Esophagus (tissue), 2 donors: ENCODE measurements around the gene AGAP1. TPM values are rescaled to one million over a fixed set of nuclear protein-coding genes. Genes with fewer than 3 reads are reported as not detected.

Experiments
- H3K27ac ChIP-seq, 2 donors: one replicate each; pipeline ENCODE4 v1.5.1; 2013; ENCODE audit warnings: low read depth in 2 of 2, mild to moderate bottlenecking in 2 of 2, inconsistent platforms in 1 of 2, low read length in 1 of 2, moderate library complexity in 1 of 2
- H3K27me3 ChIP-seq, 2 donors: one replicate each; pipeline ENCODE4 v1.6.1; 2013; ENCODE audit warnings: low read length in 2 of 2, control low read depth in 1 of 2, mild to moderate bottlenecking in 1 of 2; ENCODE audit not compliant: insufficient read depth in 2 of 2, control insufficient read depth in 1 of 2
- H3K36me3 ChIP-seq, 2 donors: one replicate each; pipeline ENCODE4 v1.6.1; 2013; ENCODE audit warnings: low read length in 1 of 2; ENCODE audit not compliant: control insufficient read depth in 2 of 2, insufficient read depth in 2 of 2
- H3K4me1 ChIP-seq, 2 donors: one replicate each; pipeline ENCODE4 v1.6.1; 2013; ENCODE audit warnings: low read length in 1 of 2; ENCODE audit not compliant: control insufficient read depth in 2 of 2, insufficient read depth in 2 of 2
- H3K4me3 ChIP-seq, 2 donors: one replicate each; pipeline ENCODE4 v1.5.1; 2013; ENCODE audit warnings: low read length in 2 of 2, mild to moderate bottlenecking in 2 of 2, low read depth in 1 of 2, moderate library complexity in 1 of 2
- H3K9me3 ChIP-seq, 2 donors: one replicate each; pipeline ENCODE4 v1.6.1; 2013; ENCODE audit warnings: mild to moderate bottlenecking in 2 of 2, low read depth in 1 of 2, low read length in 1 of 2, moderate library complexity in 1 of 2; ENCODE audit not compliant: control insufficient read depth in 2 of 2, insufficient read depth in 1 of 2
- WGBS, 2 donors: extraction: QIAGEN DNeasy Blood & Tissue Kit; methylation state at CpG; one replicate each; pipeline ENCODE4 v1.1.7; 2013; 5-methylcytosine and 5-hydroxymethylcytosine counted together
- polyA plus RNA-seq, 2 donors: library from polyadenylated mRNA; stranded (reverse); fragments of 200-250 nt; gene quantifications; one replicate each; pipeline ENCODE4 v1.2.3, GENCODE V29; 2013
- donor health status: healthy with polysubstance abuse.
- donor health status: Bipolar disorder and iron deficiency.

Gene AGAP1
- polyA plus RNA-seq, 2 donors = 4.9 TPM

DNA sequence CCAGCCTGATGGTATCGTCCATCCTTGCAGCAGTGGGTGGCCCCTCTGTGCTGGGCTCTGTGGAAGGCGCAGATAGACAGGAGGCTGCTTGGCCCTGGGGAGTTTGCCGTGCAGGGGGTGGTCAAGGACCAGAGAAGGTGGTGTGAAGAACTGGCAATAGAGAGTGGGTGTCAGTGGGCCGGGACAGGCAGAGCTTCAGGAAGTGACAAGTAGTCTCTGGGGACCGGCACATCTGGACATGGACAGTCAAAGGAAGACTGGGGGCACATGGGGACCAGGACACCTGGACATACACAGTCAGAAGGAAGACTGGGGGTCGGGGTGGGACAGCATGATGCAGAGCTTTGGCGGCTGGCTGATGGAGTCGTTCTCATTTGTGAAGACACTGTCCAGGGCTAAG lies 335.9 kb downstream of the AGAP1 start:
- Histone ChIP-seq H3K36me3 (no peaks in the 10 kb centered on the region), H3K27ac (no peak overlapping the region), H3K9me3 (no peaks in the 10 kb centered on the region), H3K4me1 (no peaks in the 10 kb centered on the region), H3K4me3 (no peak overlapping the region), H3K27me3 (no peaks in the 10 kb centered on the region)
- 89 to 92% methylated on average over 8 of the region's 8 CpGs for WGBS, 2 donors

DNA sequence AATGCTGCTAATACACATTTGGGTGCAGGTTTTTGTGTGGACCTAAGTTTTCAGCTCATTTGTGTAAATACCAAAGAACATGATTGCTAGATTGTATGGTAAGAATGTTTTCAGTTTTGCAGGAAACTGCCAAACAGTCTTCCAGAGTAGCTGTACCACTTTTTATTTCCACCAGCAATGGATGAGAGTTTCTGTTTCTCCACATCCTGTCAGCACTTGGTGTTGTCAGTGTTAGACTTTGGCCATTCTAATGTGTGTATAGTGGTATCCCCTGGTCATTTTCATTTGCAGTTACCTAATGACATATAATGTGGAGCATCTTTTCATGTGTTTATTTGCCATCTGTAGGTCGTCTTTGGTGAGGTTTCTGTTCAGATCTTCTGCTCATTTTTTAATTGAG lies 337.9 kb downstream of the AGAP1 start:
- Histone ChIP-seq H3K4me1 (peaks cover 0 to 3% of the 10 kb centered on the region in 2 donors), H3K27ac (no peak overlapping the region), H3K27me3 (no peaks in the 10 kb centered on the region), H3K4me3 (no peak overlapping the region), H3K36me3 (no peaks in the 10 kb centered on the region), H3K9me3 (no peaks in the 10 kb centered on the region)
- 84 to 85% methylated on average over 1 of the region's 1 CpG for WGBS, 2 donors

DNA sequence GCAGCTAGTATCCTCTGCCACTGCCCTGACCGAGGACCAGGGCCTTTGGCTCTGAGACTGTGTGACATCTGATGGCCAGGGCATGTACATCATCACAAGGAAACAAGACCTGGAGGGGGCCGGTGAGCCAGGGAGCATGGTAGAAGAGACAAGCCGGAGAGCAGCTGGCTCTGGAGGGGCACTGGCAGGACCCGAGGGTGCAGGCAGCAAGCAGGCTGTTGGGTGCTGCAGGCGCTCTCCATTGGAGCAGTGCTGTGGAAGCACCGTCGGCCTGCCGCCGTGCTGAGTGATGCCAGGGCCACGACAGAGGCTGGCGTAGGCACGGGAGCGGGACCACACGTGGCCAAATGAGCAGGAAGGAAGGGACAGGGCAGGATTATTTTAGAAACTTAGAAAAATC lies 339.1 kb downstream of the AGAP1 start:
- no peak overlapping the region for H3K4me3 ChIP-seq
- no peaks in the 10 kb centered on the region for H3K9me3 ChIP-seq
- H3K4me1 ChIP-seq = peaks cover 0 to 3% of the 10 kb centered on the region in 2 donors
- no peaks in the 10 kb centered on the region for H3K27me3 ChIP-seq
- no peak overlapping the region for H3K27ac ChIP-seq
- 93 to 95% methylated on average over 14 of the region's 14 CpGs for WGBS, 2 donors
- H3K36me3 ChIP-seq = no peaks in the 10 kb centered on the region

DNA sequence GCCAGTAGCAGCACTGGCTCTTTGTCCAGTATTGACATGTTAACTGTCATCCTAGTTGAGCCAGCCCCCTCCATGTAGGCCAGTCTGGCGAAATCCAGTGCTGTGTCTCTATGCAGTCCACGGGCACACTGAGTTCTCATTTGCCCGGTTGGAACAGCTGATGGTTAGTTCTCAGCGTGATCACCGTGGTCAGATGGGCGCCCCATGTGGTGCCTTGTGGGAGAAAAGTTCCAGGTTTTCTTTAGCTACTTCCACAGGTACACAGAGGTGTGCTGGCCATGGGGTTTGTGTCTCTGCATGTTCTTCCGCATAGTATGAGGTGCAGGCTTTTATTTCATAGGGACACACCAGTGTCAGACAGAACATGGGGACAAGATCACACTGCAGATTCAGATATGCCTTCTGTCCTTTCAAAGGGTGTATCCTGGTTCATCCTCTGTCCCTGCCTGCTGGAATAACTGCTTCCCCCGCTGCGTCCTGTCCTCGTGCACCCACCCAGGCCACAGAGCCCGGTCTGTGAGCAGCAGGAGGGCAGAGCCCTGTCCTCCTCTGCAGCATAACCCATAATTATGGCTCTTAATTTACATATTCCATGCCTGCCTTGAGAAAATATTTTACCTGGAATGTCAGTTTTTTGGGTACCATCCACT lies 340.3 kb downstream of the AGAP1 start:
- H3K4me1 ChIP-seq = peaks cover 0 to 3% of the 10 kb centered on the region in 2 donors
- no peaks in the 10 kb centered on the region for H3K9me3 ChIP-seq
- WGBS, 2 donors = 91 to 92% methylated on average over 11 of the region's 11 CpGs
- no peak overlapping the region for H3K27ac ChIP-seq
- no peaks in the 10 kb centered on the region for H3K27me3 ChIP-seq
- no peak overlapping the region for H3K4me3 ChIP-seq
- H3K36me3 ChIP-seq = no peaks in the 10 kb centered on the region

DNA sequence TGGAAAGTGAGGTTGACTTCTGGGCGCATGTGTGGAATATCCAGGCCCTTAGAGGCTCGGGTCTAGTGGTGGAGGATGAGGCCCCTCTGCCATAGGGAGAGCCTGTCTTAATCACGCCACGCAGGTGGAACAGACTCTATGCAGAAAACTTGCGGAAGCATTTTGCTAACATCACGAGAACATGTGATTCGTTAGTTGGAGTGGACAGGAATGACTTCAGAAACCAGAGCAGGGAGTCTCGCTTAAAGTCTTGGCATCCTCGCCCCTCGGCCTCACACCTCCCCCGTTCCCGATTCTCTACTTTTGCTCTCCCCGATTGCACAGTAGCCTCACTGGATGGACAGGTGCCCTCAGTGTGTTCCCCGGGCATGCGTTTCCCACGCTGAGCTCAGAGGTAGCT lies 340.9 kb downstream of the AGAP1 start:
- 95 to 96% methylated on average over 16 of the region's 16 CpGs for WGBS, 2 donors
- H3K36me3 ChIP-seq = no peaks in the 10 kb centered on the region

DNA sequence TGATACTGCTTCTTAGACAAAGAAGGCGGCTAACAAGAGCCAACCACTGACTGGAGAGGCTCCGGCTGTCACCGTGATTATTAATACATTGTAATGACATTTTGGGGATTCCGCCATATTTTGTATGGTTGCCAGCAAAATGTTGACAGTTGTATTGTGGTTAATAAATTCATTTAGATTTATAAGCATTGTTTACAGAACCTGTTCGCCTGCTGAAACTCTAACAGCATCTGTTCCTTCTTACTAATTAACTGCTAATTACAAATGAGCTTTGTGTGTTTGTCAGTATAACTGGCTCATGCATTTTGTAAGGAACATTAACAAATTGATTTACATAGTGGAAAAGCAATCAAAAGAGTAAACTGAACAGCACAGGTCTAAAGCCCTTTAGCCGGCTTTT lies 342.0 kb downstream of the AGAP1 start:
- H3K9me3 ChIP-seq = no peaks in the 10 kb centered on the region
- WGBS, 2 donors = 92 to 93% methylated on average over 6 of the region's 6 CpGs
- H3K27me3 ChIP-seq = no peaks in the 10 kb centered on the region
- H3K36me3 ChIP-seq = no peaks in the 10 kb centered on the region
- no peak overlapping the region for H3K4me3 ChIP-seq
- H3K4me1 ChIP-seq = peaks cover 0 to 3% of the 10 kb centered on the region in 2 donors
- H3K27ac ChIP-seq = no peak overlapping the region

More for the DNA sequence above, 340.9 kb downstream of the AGAP1 start:
- Histone ChIP-seq H3K4me1 (peaks cover 0 to 3% of the 10 kb centered on the region in 2 donors), H3K4me3 (no peak overlapping the region), H3K9me3 (no peaks in the 10 kb centered on the region), H3K27ac (no peak overlapping the region), H3K27me3 (no peaks in the 10 kb centered on the region)

DNA sequence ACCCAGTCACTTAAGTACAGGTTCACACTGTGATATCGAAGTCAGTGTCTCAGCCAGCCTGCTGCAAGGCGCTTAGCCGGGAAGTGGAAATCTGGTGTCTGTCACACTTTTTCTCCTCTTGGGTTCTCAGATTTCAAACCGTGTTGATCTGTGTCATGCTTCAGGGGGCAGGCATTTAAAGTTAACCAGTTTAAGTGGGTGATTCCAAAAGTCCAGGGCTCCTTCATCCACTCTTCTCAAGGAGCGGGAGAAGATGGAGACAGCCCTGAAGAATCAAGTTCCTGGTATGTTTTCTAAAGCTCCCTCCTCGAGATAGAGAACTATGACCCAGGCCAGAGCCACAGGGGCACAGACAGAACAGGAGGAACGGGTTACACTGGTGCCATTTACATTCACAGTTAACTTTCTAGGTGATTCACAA lies 342.7 kb downstream of the AGAP1 start:
- no peaks in the 10 kb centered on the region for H3K9me3 ChIP-seq
- H3K27me3 ChIP-seq = no peaks in the 10 kb centered on the region
- 74 to 77% methylated on average over 7 of the region's 7 CpGs for WGBS, 2 donors
- no peaks in the 10 kb centered on the region for H3K36me3 ChIP-seq
- H3K27ac ChIP-seq = no peak overlapping the region
- peaks cover 0 to 3% of the 10 kb centered on the region in 2 donors for H3K4me1 ChIP-seq
- no peak overlapping the region for H3K4me3 ChIP-seq

DNA sequence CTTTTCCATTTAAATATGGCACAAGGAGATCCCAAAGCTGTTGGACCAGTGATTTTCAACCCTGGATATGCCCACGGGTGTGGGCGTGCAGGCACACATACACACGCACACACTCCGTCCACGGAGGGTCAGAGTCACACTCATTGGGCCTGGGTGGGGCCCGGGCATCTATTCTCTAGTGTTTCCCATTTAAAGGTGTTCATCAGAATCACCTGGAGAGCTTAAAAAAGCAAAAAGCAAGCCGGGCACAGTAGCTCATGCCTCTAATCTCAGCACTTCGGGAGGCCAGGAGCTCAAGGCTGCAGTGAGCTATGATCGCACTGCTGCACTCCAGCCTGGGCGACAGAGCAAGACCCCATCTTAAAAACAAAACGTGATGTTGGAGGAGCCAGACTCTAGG lies 345.4 kb downstream of the AGAP1 start:
- Histone ChIP-seq H3K4me3 (no peak overlapping the region), H3K27ac (no peak overlapping the region), H3K4me1 (peaks cover 0 to 3% of the 10 kb centered on the region in 2 donors), H3K9me3 (no peaks in the 10 kb centered on the region), H3K36me3 (no peaks in the 10 kb centered on the region), H3K27me3 (no peaks in the 10 kb centered on the region)
- WGBS, 2 donors = 88% methylated on average over 11 of the region's 11 CpGs

DNA sequence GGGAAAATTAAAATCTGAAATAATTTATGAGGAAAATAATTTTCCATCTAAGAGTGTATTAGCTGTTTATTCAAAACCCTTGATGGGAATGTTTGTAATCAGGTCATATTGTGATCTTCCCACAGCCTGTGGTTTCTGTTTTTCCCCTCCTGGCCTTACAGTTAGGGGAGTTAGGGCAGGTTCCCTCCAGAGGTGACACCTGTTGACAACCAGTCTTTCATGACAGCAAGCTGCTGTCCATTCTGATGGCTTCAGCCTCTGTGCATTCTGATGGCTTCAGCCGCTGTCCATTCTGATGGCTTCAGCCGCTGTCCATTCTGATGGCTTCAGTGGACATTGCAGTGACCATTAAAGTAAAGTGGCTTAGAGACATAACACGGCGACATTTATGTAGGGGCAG lies 346.1 kb downstream of the AGAP1 start:
- 97 to 99% methylated on average over 4 of the region's 4 CpGs for WGBS, 2 donors

DNA sequence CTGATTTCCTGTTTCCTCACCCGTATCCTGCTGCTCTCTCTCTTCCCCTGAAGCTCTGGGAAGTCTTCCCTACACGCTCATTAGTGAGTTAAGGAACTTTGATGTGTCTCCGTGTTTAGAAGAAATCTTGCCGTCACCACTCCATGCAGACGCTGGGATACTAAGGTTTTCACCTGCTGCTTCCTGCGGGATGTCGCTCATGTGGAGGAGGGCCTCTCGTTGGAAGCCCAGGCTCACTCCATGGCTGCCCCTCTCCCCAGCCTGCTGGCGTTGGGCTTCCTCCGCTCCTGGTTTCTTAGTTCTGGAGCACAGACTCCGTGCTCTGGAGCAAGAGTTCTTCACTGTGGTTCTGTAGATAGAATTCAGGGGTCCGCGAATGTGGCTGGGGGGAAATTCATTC lies 348.0 kb downstream of the AGAP1 start:
- Histone ChIP-seq H3K27ac (no peak overlapping the region), H3K9me3 (no peaks in the 10 kb centered on the region), H3K36me3 (no peaks in the 10 kb centered on the region), H3K4me3 (no peak overlapping the region), H3K4me1 (no peaks in the 10 kb centered on the region), H3K27me3 (no peaks in the 10 kb centered on the region)
- 91% methylated on average over 13 of the region's 13 CpGs for WGBS, 2 donors

More for the DNA sequence above, 346.1 kb downstream of the AGAP1 start:
- H3K4me3 ChIP-seq = no peak overlapping the region
- no peak overlapping the region for H3K27ac ChIP-seq
- H3K27me3 ChIP-seq = no peaks in the 10 kb centered on the region
- no peaks in the 10 kb centered on the region for H3K9me3 ChIP-seq
- H3K36me3 ChIP-seq = no peaks in the 10 kb centered on the region
- peaks cover 0 to 3% of the 10 kb centered on the region in 2 donors for H3K4me1 ChIP-seq
